HG03432 (cell line): Measurements from ENCODE around the gene FANK1.

Experiments
- ATAC-seq: cut with Tn5 transposase; IDR thresholded peaks from one replicate; pipeline ENCODE4 v1.9.1; 2021; ENCODE audit warnings: mild to moderate bottlenecking, moderate library complexity; ENCODE audit not compliant: unreplicated experiment

The FANK1 gene

GRCh38 chr10:126058507-126058906, 162.1 kb downstream of the FANK1 start:
- no peak for ATAC-seq
